Measurements from ENCODE around the gene NCAM1.

DNA sequence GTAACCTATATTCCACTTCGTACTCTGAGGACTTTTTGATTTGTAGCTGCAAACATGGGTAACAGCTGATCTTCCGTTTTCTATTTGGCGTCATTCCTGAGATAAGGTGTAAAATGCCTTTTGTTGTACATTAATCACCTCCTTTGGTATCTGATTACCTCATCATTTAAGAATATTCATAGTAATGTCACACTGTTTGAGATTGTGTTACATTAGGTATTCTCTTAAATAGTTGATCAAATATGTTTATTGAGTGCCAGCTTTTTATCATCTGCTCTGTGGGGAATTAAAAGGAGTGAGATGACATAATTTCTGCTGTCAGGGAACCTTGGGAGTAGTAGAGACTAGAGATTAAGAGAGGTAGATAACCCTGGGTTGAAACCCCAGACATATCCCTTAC lies 5.9 kb downstream of the NCAM1 start:
- TF ChIP-seq POLR2A (IDR thresholded peaks at IDR 0.05), result no peak
- TF ChIP-seq, protein P1, sequence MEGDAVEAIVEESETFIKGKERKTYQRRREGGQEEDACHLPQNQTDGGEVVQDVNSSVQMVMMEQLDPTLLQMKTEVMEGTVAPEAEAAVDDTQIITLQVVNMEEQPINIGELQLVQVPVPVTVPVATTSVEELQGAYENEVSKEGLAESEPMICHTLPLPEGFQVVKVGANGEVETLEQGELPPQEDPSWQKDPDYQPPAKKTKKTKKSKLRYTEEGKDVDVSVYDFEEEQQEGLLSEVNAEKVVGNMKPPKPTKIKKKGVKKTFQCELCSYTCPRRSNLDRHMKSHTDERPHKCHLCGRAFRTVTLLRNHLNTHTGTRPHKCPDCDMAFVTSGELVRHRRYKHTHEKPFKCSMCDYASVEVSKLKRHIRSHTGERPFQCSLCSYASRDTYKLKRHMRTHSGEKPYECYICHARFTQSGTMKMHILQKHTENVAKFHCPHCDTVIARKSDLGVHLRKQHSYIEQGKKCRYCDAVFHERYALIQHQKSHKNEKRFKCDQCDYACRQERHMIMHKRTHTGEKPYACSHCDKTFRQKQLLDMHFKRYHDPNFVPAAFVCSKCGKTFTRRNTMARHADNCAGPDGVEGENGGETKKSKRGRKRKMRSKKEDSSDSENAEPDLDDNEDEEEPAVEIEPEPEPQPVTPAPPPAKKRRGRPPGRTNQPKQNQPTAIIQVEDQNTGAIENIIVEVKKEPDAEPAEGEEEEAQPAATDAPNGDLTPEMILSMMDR (IDR thresholded peaks at IDR 0.05), result no peak
- TF ChIP-seq POLR2AphosphoS5 (IDR thresholded peaks at IDR 0.05; ENCODE audit: insufficient read depth in 1 of 2, low read depth in 1 of 2), result no peak

Measured in vagina (tissue), 2 donors.